ENCODE measurements around the gene REEP2.
"Not testable (repeated sequence)": the region's sequence is repeated elsewhere in the genome, so short reads cannot be mapped to it uniquely, and the experiment has no call there.

The REEP2 gene

DNA sequence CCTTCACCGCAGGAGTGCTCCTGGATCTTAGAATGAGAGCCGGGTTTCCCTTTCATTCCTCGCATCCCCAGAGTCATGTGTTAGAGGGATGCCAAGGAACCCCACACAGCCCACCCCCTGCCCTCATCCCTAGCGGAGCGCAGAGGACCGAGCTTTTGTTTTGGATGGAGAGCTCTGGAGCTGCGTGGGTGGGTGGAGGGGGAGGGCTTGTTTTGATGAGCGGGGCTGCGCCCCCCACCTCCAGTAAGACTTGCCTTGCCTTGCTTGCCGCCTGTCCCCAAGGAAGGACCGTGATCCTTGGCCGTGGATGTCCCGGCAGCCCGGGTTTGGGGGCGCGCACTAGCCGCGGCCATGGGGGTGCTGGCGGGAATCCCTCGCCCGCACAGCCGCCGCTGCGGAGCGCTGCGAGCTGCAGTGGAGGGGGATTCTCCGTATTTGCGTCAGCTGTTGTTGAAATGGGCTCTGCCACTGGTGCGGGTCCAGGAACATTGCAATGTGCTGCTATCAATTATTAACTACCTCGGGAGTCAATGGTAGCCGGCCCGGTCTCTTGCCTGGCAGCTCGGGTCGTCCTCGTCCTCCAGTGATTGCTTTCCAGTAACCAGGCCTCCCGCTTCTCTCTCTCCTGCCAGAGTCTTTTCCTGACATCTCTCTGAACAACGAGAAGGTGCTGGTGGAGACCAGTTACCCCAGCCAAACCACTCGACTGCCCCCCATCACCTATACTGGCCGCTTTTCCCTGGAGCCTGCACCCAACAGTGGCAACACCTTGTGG lies 27.5 kb downstream of the REEP2 start:
- DNase-seq (ENCODE audit: low read depth in 2 of 2): peak in 1 of 2 donors; percentile 8

DNA sequence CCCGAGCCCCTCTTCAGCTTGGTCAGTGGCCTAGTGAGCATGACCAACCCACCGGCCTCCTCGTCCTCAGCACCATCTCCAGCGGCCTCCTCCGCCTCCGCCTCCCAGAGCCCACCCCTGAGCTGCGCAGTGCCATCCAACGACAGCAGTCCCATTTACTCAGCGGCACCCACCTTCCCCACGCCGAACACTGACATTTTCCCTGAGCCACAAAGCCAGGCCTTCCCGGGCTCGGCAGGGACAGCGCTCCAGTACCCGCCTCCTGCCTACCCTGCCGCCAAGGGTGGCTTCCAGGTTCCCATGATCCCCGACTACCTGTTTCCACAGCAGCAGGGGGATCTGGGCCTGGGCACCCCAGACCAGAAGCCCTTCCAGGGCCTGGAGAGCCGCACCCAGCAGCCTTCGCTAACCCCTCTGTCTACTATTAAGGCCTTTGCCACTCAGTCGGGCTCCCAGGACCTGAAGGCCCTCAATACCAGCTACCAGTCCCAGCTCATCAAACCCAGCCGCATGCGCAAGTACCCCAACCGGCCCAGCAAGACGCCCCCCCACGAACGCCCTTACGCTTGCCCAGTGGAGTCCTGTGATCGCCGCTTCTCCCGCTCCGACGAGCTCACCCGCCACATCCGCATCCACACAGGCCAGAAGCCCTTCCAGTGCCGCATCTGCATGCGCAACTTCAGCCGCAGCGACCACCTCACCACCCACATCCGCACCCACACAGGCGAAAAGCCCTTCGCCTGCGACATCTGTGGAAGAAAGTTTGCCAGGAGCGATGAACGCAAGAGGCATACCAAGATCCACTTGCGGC lies 28.2 kb downstream of the REEP2 start:
- peak in 1 of 2 donors; percentile 38 for DNase-seq (ENCODE audit: low read depth in 2 of 2)

DNA sequence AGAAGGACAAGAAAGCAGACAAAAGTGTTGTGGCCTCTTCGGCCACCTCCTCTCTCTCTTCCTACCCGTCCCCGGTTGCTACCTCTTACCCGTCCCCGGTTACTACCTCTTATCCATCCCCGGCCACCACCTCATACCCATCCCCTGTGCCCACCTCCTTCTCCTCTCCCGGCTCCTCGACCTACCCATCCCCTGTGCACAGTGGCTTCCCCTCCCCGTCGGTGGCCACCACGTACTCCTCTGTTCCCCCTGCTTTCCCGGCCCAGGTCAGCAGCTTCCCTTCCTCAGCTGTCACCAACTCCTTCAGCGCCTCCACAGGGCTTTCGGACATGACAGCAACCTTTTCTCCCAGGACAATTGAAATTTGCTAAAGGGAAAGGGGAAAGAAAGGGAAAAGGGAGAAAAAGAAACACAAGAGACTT lies 28.9 kb downstream of the REEP2 start:
- DNase-seq (ENCODE audit: low read depth in 2 of 2): peak in 1 of 2 donors; percentile 57

DNA sequence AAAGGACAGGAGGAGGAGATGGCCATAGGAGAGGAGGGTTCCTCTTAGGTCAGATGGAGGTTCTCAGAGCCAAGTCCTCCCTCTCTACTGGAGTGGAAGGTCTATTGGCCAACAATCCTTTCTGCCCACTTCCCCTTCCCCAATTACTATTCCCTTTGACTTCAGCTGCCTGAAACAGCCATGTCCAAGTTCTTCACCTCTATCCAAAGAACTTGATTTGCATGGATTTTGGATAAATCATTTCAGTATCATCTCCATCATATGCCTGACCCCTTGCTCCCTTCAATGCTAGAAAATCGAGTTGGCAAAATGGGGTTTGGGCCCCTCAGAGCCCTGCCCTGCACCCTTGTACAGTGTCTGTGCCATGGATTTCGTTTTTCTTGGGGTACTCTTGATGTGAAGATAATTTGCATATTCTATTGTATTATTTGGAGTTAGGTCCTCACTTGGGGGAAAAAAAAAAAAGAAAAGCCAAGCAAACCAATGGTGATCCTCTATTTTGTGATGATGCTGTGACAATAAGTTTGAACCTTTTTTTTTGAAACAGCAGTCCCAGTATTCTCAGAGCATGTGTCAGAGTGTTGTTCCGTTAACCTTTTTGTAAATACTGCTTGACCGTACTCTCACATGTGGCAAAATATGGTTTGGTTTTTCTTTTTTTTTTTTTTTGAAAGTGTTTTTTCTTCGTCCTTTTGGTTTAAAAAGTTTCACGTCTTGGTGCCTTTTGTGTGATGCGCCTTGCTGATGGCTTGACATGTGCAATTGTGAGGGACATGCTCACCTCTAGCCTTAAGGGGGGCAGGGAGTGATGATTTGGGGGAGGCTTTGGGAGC lies 29.5 kb downstream of the REEP2 start:
- peak in 1 of 2 donors; percentile 39 for DNase-seq (ENCODE audit: low read depth in 2 of 2)

GRCh38 chr5:138468966-138469539 lies 30.2 kb downstream of the REEP2 start:
- DNase-seq (ENCODE audit: low read depth in 2 of 2): peak in 1 of 2 donors; percentile 54

- peak in 1 of 2 donors; percentile 75 for DNase-seq (ENCODE audit: low read depth in 2 of 2)
These were observed 30.9 kb downstream of the REEP2 start for GRCh38 chr5:138469540-138470321.

DNA sequence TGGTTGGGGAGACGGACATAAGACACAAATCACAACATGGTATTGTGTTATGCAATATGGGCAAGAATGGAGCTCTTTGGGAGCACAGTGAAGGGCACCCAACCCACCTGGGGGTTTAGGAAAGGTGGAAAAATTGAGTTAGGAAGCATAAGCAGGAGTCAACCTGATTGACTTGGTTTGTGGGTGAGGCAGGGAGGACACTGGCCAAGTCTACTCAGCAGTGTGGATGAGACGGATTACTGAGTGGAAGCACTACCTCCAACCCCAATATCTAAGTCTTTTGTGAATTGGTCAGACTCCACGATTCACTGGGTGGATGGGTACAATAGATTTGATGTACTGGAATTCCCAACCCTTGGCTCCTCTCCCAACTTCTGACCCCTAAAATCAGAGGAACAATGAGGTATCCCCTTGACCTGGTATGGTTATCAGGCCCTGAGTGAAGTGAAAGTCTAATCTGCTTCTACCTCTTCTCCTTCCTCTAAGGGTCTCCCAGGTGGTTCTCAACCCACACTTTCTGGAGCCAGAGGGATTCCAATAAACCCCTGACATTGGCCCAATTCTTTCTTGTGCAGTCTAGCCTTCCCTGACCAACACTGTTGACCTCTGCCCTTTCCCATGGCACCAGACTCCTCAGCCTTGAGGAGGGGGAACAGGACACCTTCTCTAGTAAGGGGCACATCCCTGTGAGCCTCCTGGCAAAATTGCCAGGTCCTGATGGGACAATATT lies 31.6 kb downstream of the REEP2 start:
- peak in 1 of 2 donors; percentile 29 for DNase-seq (ENCODE audit: low read depth in 2 of 2)

- no peak for DNase-seq (ENCODE audit: low read depth in 2 of 2)
These were observed 32.1 kb downstream of the REEP2 start for GRCh38 chr5:138471052-138471361.

DNA sequence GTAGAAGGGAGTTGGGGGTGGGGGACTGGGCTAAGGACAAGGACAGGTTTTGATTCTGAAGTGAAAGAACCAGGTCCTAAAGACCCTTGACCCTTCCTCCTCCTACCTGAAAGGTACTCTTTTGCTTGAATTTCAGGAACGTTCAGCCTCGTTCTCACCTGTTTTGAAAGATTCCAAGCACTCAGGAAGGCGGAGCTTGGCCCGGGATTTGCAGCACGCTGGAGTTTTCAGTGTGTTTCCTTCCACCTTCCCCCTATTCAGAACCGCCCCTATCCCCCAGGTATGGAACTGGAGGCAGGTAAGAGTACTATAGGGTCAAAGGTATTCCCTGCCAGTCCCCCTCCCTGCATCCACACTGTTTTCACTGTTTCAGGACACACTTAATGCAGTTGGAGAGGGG lies 33.5 kb downstream of the REEP2 start:
- DNase-seq (ENCODE audit: low read depth in 2 of 2): no peak

GRCh38 chr5:138473151-138473550 lies 34.3 kb downstream of the REEP2 start:
- DNase-seq (ENCODE audit: low read depth in 2 of 2): not testable (repeated sequence)

GRCh38 chr5:138476918-138477317 lies 38.1 kb downstream of the REEP2 start:
- DNase-seq (ENCODE audit: low read depth in 2 of 2): no peak

DNA sequence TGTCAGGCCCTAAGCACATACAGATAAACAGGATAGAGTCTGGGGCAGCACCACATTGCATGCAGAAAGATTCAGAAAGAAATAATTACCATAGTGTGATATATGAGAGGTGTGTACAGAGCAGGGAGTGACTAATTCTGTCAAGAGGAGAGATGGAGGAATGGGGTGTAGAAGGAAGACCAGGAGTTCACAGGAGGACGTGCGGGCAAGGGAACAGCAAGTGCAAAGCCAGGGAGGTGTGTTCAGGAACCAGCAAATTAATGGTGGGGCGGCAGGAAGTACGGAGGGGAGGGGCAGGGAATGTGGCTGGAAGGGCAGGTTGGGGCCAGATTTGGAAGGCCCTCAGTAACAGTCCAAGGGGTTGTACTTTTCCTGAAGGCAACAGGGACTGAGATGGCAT lies 43.8 kb downstream of the REEP2 start:
- no peak for DNase-seq (ENCODE audit: low read depth in 2 of 2)

- no peak for DNase-seq (ENCODE audit: low read depth in 2 of 2)
These were observed 49.7 kb downstream of the REEP2 start for GRCh38 chr5:138488481-138488945.

DNA sequence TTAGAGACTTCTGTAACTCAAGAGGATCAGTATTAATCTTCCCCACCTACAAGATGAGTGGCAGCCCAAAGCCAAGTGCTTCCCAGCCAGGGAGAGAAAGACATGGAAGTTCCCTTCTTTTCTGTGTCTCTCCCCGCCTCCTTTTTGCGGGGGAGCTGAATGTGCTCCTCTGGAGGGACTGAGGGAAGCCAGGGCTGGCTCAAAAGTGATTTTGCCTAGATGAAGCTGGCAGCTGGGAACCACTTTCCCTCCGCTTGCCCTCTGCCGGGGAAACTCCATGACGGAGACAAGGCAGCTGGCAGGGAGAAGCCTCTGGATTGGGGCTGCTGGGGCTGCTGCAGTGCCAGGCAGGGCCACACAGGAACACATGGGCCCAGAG lies 50.8 kb downstream of the REEP2 start:
- no peak for DNase-seq (ENCODE audit: low read depth in 2 of 2)

- DNase-seq (ENCODE audit: low read depth in 2 of 2): no peak
These were observed 51.9 kb downstream of the REEP2 start for GRCh38 chr5:138490648-138491283.

- no peak for DNase-seq (ENCODE audit: low read depth in 2 of 2)
These were observed 52.4 kb downstream of the REEP2 start for GRCh38 chr5:138491284-138491648.

DNA sequence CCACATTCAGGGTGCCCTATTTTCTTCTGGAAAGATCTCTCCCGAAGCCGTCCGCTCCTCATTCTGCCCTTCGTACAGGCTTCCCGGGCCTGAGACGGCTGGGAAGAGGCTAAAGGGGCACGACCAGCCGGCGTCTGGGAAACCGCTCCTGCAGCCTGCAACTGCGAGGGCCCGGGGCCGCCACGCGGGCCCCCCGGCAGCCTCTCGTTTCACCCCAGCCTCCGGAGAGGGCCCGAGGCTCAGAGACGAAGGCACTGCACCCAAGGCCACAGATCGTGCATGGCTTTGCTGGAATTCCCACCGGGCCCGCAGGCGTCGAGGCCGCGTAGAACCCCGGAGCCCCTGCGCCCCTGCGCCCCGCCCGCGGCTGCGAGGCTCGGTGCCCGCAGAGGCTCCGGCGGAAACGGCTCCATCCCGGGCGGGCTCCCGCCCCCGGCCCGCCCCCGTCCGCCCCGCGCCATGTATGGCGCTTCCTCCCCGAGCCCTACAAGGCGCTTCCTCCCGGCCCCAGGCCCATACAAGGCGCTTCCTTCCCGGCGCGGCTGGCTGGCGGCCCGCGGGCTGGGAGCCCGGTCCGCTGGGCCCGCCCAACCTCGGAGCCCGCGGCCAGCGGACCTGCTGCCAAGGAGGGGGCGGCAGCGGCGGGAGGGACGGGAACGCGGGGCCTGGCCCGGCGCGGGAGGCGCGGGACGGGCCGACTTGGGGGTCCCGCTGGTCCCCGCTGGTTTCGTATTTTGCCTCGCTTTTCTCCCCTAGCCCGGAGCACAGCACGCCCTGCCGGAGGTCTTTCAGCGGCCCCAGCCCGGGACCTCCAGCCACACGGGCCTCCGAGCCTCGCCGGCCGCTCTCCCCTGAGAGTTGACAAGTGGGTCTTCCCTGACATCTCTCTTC lies 53.1 kb downstream of the REEP2 start:
- DNase-seq (ENCODE audit: low read depth in 2 of 2): peak; percentile 65 to 71

DNA sequence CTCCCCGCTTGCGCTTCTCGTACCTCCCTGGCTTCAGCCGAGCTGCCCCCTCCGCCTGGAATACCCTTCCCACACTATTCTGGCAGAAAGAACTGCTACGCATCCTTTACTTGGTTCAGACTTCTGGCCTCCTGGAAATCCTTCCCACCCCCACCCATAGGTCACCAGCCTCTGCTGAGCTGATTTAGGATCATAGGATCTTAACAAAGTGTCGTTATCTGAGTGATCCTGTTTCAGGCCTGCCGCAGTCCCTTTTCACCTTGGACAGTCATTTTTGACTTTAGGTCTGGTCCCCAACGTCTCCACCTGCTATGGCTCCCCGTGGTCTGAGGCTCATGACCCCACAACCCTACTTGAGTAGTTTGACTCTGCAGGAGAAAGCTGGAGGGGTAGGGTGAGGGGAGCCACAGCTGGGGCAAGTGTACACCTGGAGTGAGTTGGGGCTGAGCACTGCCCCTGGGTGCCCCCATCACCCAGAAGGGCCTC lies 53.7 kb downstream of the REEP2 start:
- no peak for DNase-seq (ENCODE audit: low read depth in 2 of 2)

DNA sequence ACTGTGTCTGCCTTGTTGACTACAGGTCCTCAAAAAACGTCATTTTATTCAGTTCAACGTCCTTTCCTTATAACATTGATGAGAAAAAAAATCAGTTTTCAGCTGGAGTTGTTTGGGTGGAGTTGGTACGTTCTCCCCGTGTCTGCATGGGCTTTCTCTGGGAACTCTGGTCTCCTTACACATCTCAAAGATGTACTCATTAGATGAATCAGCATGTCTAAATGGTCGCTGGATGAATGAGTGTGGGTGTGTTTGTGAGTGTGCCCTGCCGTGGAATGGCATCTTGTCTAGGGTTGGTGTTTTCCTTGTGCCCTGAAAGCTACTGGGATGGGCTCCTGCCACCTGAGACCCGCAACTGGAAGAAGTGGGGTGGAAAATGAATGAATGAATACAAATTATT lies 56.5 kb downstream of the REEP2 start:
- DNase-seq (ENCODE audit: low read depth in 2 of 2): no peak
